Measurements from ENCODE around the gene RAB3IL1. TPM values are rescaled to one million over a fixed set of nuclear protein-coding genes. Genes with fewer than 3 reads are reported as not detected.
A peak's percentile ranks its signal among the peaks of the same experiment; 100 is the strongest.

Gene RAB3IL1
- total RNA-seq, 1 donor from 2014 or later = 0.23 TPM

DNA sequence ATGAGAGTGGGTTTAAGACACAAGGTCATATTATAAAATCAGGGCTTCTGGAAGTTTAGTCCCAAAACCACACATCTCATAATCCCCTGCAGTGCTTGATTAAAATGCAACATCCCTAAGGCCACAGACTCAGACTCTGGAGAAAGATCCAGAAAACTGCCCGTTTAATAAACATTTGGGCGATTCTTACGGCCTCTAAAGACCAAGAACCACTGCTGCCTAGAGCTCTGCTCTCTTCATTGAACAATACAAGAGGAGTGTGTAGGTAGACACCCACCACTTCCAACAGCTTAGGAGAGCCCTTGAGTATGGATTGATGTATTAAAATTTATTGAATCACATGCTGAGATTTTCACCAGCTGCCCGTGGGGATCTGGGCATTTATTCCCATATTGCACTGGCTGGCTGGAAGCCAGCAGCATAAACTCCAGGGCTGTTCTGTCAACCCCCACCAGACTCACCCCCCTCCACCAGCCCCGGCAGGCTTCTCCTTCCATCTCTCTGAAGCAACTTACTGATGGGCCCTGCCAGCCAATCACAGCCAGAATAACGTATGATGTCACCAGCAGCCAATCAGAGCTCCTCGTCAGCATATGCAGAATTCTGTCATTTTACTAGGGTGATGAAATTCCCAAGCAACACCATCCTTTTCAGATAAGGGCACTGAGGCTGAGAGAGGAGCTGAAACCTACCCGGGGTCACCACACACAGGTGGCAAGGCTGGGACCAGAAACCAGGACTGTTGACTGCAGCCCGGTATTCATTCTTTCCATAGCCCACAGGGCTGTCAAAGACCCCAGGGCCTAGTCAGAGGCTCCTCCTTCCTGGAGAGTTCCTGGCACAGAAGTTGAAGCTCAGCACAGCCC, 32.0 kb upstream of the RAB3IL1 start:
- DNase-seq (ENCODE audit: low spot score) = no peak

DNA sequence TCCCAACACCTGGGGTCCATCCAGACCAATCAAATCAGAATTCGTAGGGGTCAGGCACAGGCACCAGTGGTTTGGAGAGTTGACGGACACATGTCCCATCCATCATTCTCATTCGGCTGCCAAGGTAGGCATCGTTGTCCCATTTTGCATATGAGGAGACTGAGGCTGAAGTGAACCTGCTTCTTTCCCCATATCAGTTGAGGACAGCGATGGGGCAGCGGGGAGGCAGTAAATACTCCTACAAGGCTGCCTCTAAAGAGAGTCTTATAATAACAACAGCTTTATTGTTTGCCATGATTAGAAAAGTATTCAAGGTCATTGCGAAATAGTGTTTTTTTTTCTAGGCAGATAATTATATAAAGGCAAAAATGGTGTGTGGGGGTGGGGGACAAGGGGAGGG, 31.1 kb upstream of the RAB3IL1 start:
- H3K27me3 Mint-ChIP-seq (ENCODE audit: insufficient read depth) = peaks cover 7% of the 10 kb centered on the region
- H3K4me1 Mint-ChIP-seq (ENCODE audit: low read depth) = no peaks in the 10 kb centered on the region
- H3K36me3 Mint-ChIP-seq (ENCODE audit: low read depth) = no peaks in the 10 kb centered on the region
- H3K27ac Mint-ChIP-seq = no peak overlapping the region
- no peak overlapping the region for H3K4me3 Mint-ChIP-seq
- no peak for DNase-seq (ENCODE audit: low spot score)
- intact Hi-C loops (cut with micrococcal nuclease) = no loop called here
- no peaks in the 10 kb centered on the region for H3K9me3 Mint-ChIP-seq

More for the DNA sequence above, 32.0 kb upstream of the RAB3IL1 start:
- H3K36me3 Mint-ChIP-seq (ENCODE audit: low read depth) = no peaks in the 10 kb centered on the region
- peak overlapping the region; percentile 14 for H3K27ac Mint-ChIP-seq
- no peaks in the 10 kb centered on the region for H3K4me1 Mint-ChIP-seq (ENCODE audit: low read depth)
- no peak overlapping the region for H3K4me3 Mint-ChIP-seq
- intact Hi-C loops (cut with micrococcal nuclease) = loop anchor here (5.0 kb wide), 1 partner anchor 298 kb away; no protein-coding TSS in a partner anchor
- H3K27me3 Mint-ChIP-seq (ENCODE audit: insufficient read depth) = peaks cover 6% of the 10 kb centered on the region
- no peaks in the 10 kb centered on the region for H3K9me3 Mint-ChIP-seq

GRCh38 chr11:61947486-61948210, 30.3 kb upstream of the RAB3IL1 start:
- intact Hi-C loops (cut with micrococcal nuclease) = loop anchor here (1.0 kb wide), 5 partner anchors 48 to 155 kb away; partner anchors contain the start of genes FEN1 and TMEM258
- Mint-ChIP-seq H3K27ac (no peak overlapping the region), H3K36me3 (ENCODE audit: low read depth) (no peaks in the 10 kb centered on the region), H3K27me3 (ENCODE audit: insufficient read depth) (peaks cover 7% of the 10 kb centered on the region), H3K9me3 (no peaks in the 10 kb centered on the region), H3K4me3 (no peak overlapping the region), H3K4me1 (ENCODE audit: low read depth) (no peaks in the 10 kb centered on the region)
- peak; percentile 46 for DNase-seq (ENCODE audit: low spot score)

DNA sequence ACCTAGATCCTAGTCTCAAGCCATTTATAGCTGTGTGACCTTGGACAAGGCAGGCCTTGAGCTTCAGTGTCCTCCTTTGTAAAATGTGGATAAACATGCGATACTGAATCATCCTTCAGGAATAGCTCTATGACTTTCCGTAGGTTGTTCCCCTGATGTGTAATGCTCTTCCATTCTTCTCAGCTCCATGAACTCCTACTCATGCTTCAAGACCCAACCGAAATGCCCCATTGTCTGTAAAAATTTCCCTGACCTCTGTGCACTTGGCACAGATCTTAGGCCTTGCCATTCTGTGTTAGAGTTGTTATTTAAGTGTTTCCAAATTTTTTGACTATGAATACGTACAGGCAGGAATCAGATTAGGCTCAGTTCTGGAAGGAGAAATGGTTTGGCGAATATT, 29.5 kb upstream of the RAB3IL1 start:
- Mint-ChIP-seq H3K36me3 (ENCODE audit: low read depth) (no peaks in the 10 kb centered on the region), H3K27me3 (ENCODE audit: insufficient read depth) (peaks cover 7% of the 10 kb centered on the region), H3K4me1 (ENCODE audit: low read depth) (no peaks in the 10 kb centered on the region), H3K9me3 (no peaks in the 10 kb centered on the region), H3K4me3 (no peak overlapping the region), H3K27ac (no peak overlapping the region)
- DNase-seq (ENCODE audit: low spot score) = no peak
- intact Hi-C loops (cut with micrococcal nuclease) = loop anchor here (1.0 kb wide), 5 partner anchors 48 to 155 kb away; partner anchors contain the start of genes FEN1 and TMEM258

DNA sequence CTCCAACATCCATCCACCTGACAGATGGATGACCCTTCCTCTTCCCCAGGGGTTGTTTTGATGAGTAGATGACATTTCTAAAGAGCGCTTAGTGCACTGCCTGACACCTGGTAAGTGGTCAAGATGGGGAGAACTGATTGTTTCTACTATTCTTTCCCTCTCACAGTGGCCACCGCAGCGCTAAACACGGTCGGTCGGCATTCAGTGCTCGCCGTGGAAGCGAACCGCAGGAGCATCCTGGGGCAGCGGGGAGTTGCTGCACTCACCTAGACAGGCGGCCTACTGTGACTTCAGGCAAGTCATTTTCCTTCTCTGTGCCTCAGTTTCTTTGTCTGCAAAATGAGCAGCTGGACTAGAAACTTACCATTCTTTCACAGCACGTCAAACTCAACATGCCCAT, 27.8 kb upstream of the RAB3IL1 start:
- Mint-ChIP-seq H3K4me3 (no peak overlapping the region), H3K36me3 (ENCODE audit: low read depth) (no peaks in the 10 kb centered on the region), H3K27me3 (ENCODE audit: insufficient read depth) (peaks cover 14% of the 10 kb centered on the region), H3K27ac (no peak overlapping the region), H3K9me3 (no peaks in the 10 kb centered on the region), H3K4me1 (ENCODE audit: low read depth) (no peaks in the 10 kb centered on the region)
- no peak for DNase-seq (ENCODE audit: low spot score)
- intact Hi-C loops (cut with micrococcal nuclease) = no loop called here

GRCh38 chr11:61940466-61940865, 23.1 kb upstream of the RAB3IL1 start:
- Mint-ChIP-seq H3K27ac (no peak overlapping the region), H3K4me3 (no peak overlapping the region), H3K27me3 (ENCODE audit: insufficient read depth) (peaks cover 31% of the 10 kb centered on the region), H3K36me3 (ENCODE audit: low read depth) (no peaks in the 10 kb centered on the region), H3K4me1 (ENCODE audit: low read depth) (no peaks in the 10 kb centered on the region), H3K9me3 (peaks cover 5% of the 10 kb centered on the region)
- DNase-seq (ENCODE audit: low spot score) = no peak
- intact Hi-C loops (cut with micrococcal nuclease) = no loop called here

DNA sequence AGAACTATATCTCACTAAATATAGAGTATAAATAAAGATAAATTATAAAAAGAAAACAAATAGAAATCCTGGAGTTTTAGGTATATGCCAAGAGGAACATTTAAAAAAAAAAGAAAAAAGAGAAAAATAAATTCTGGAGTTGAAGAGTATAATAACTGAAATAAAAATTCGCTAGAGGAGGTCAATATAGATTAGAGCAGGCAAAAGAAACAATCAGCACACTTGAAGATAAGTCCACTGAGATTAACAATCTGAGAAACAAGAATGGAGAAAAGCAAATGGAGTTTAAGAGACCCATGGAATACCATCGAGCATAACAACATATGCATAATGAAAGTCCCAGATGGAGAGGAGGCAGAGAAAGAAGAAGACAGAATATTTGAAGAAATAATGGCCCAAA, 18.5 kb upstream of the RAB3IL1 start:
- H3K36me3 Mint-ChIP-seq (ENCODE audit: low read depth) = no peaks in the 10 kb centered on the region
- no peak overlapping the region for H3K27ac Mint-ChIP-seq
- no peaks in the 10 kb centered on the region for H3K4me1 Mint-ChIP-seq (ENCODE audit: low read depth)
- H3K27me3 Mint-ChIP-seq (ENCODE audit: insufficient read depth) = peaks cover 30% of the 10 kb centered on the region
- peaks cover 15% of the 10 kb centered on the region for H3K9me3 Mint-ChIP-seq
- H3K4me3 Mint-ChIP-seq = no peak overlapping the region
- intact Hi-C loops (cut with micrococcal nuclease) = no loop called here
- no peak for DNase-seq (ENCODE audit: low spot score)

DNA sequence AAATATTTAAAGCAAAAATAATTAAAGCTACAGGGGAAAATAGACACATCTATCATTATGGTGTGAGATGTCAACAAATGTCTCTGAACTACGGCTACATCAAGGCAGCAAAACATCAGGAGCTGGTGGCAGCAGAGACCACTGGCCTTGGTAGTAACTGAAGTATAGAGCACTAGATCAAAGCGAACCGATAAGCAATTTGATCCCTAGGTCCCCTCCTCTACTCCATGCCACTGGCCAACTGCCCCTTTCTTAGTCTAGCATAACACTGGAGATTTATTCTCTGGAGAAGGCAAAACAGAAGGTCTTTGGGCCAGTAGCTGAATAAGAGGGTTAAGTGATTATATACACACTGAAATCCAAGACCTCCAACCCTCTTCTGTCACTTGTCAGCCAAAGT, 13.6 kb upstream of the RAB3IL1 start:
- Mint-ChIP-seq H3K27ac (no peak overlapping the region), H3K36me3 (ENCODE audit: low read depth) (no peaks in the 10 kb centered on the region), H3K4me3 (no peak overlapping the region), H3K27me3 (ENCODE audit: insufficient read depth) (peaks cover 20% of the 10 kb centered on the region), H3K4me1 (ENCODE audit: low read depth) (no peaks in the 10 kb centered on the region), H3K9me3 (peaks cover 12% of the 10 kb centered on the region)
- intact Hi-C loops (cut with micrococcal nuclease) = no loop called here
- DNase-seq (ENCODE audit: low spot score) = no peak

- no peaks in the 10 kb centered on the region for H3K4me1 Mint-ChIP-seq (ENCODE audit: low read depth)
- no peak for DNase-seq (ENCODE audit: low spot score)
- H3K27me3 Mint-ChIP-seq (ENCODE audit: insufficient read depth) = peaks cover 23% of the 10 kb centered on the region
- H3K36me3 Mint-ChIP-seq (ENCODE audit: low read depth) = no peaks in the 10 kb centered on the region
- H3K27ac Mint-ChIP-seq = no peak overlapping the region
- intact Hi-C loops (cut with micrococcal nuclease) = no loop called here
- peaks cover 7% of the 10 kb centered on the region for H3K9me3 Mint-ChIP-seq
- H3K4me3 Mint-ChIP-seq = no peak overlapping the region
Observed at GRCh38 chr11:61928606-61929005, 11.2 kb upstream of the RAB3IL1 start.

GRCh38 chr11:61927501-61927900, 10.1 kb upstream of the RAB3IL1 start:
- Mint-ChIP-seq H3K27ac (no peak overlapping the region), H3K4me3 (no peak overlapping the region), H3K9me3 (no peaks in the 10 kb centered on the region), H3K27me3 (ENCODE audit: insufficient read depth) (peaks cover 20% of the 10 kb centered on the region), H3K4me1 (ENCODE audit: low read depth) (no peaks in the 10 kb centered on the region), H3K36me3 (ENCODE audit: low read depth) (no peaks in the 10 kb centered on the region)
- intact Hi-C loops (cut with micrococcal nuclease) = no loop called here
- DNase-seq (ENCODE audit: low spot score) = no peak

DNA sequence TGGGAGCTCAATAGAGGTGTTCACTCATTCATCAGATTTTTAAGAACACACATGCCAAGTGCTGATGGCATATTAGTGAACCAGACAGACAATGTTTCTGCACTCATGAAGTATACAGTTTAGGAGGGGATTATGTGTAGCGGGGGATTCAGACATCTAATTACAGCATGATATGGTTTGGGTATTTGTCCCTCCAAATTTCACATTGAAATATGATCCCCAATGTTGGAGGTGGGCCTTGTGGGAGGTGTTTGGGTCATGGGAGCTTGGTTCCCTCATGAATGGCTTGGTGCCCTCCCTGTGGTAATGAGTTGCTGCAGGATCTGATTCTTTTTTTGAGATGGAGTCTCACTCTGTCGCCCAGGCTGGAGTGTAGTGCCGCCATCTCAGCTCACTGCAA, 8.9 kb upstream of the RAB3IL1 start:
- no peak overlapping the region for H3K27ac Mint-ChIP-seq
- no peaks in the 10 kb centered on the region for H3K4me1 Mint-ChIP-seq (ENCODE audit: low read depth)
- H3K27me3 Mint-ChIP-seq (ENCODE audit: insufficient read depth) = peaks cover 20% of the 10 kb centered on the region
- intact Hi-C loops (cut with micrococcal nuclease) = no loop called here
- no peaks in the 10 kb centered on the region for H3K36me3 Mint-ChIP-seq (ENCODE audit: low read depth)
- DNase-seq (ENCODE audit: low spot score) = no peak
- no peak overlapping the region for H3K4me3 Mint-ChIP-seq
- no peaks in the 10 kb centered on the region for H3K9me3 Mint-ChIP-seq

GRCh38 chr11:61925736-61926135, 8.4 kb upstream of the RAB3IL1 start:
- H3K4me1 Mint-ChIP-seq (ENCODE audit: low read depth) = no peaks in the 10 kb centered on the region
- no peak overlapping the region for H3K4me3 Mint-ChIP-seq
- no peaks in the 10 kb centered on the region for H3K9me3 Mint-ChIP-seq
- peaks cover 19% of the 10 kb centered on the region for H3K27me3 Mint-ChIP-seq (ENCODE audit: insufficient read depth)
- intact Hi-C loops (cut with micrococcal nuclease) = no loop called here
- H3K36me3 Mint-ChIP-seq (ENCODE audit: low read depth) = no peaks in the 10 kb centered on the region
- H3K27ac Mint-ChIP-seq = no peak overlapping the region
- DNase-seq (ENCODE audit: low spot score) = no peak

- Mint-ChIP-seq H3K4me1 (ENCODE audit: low read depth) (no peaks in the 10 kb centered on the region), H3K36me3 (ENCODE audit: low read depth) (no peaks in the 10 kb centered on the region)
Observed at GRCh38 chr11:61924064-61924455, 6.7 kb upstream of the RAB3IL1 start.

More at GRCh38 chr11:61924064-61924455, 6.7 kb upstream of the RAB3IL1 start:
- intact Hi-C loops (cut with micrococcal nuclease) = no loop called here
- no peak for DNase-seq (ENCODE audit: low spot score)
- H3K9me3 Mint-ChIP-seq = no peaks in the 10 kb centered on the region
- no peak overlapping the region for H3K27ac Mint-ChIP-seq
- H3K4me3 Mint-ChIP-seq = no peak overlapping the region
- H3K27me3 Mint-ChIP-seq (ENCODE audit: insufficient read depth) = peaks cover 22% of the 10 kb centered on the region
